Forelimb muscle (tissue), 1 donor: ENCODE results near the gene RGS19. TPM values are rescaled to one million over a fixed set of nuclear protein-coding genes. Genes with fewer than 3 reads are reported as not detected.

ENCODE experiments used
- DNase-seq: peaks from one replicate; pipeline ENCODE4 v3.0.0-alpha.2; 2013; ENCODE audit warnings: low read depth
- polyA plus RNA-seq: library from polyadenylated mRNA; unstranded; fragments of 120-200 nt; gene quantifications from one replicate; pipeline ENCODE4 v1.2.1, GENCODE V29; 2013; ENCODE audit not compliant: insufficient read length

RGS19 gene
- polyA plus RNA-seq, 1 donor = 4.7 TPM

GRCh38 chr20:64077541-64077875 is 1.8 kb downstream of the RGS19 start:
- no peak for DNase-seq

- no peak for DNase-seq
Observed at GRCh38 chr20:64077094-64077493, 2.2 kb downstream of the RGS19 start.

- no peak for DNase-seq
Observed at GRCh38 chr20:64076061-64076997, 3.0 kb downstream of the RGS19 start.

GRCh38 chr20:64075556-64075955 is 3.8 kb downstream of the RGS19 start:
- DNase-seq = no peak

GRCh38 chr20:64074963-64075362 is 4.4 kb downstream of the RGS19 start:
- DNase-seq = no peak

- no peak for DNase-seq
Observed at GRCh38 chr20:64074184-64074789, 5.0 kb downstream of the RGS19 start.

GRCh38 chr20:64073476-64074183 is 5.7 kb downstream of the RGS19 start:
- DNase-seq = no peak

- no peak for DNase-seq
Observed at GRCh38 chr20:64072498-64073063, 6.7 kb downstream of the RGS19 start.

- no peak for DNase-seq
Observed at GRCh38 chr20:64071341-64072332, 7.7 kb downstream of the RGS19 start.

GRCh38 chr20:64070244-64070993 is 8.9 kb downstream of the RGS19 start:
- no peak for DNase-seq

- no peak for DNase-seq
Observed at GRCh38 chr20:64069614-64070243, 9.6 kb downstream of the RGS19 start.

GRCh38 chr20:64069209-64069613 is 10.1 kb downstream of the RGS19 start:
- DNase-seq = no peak

- no peak for DNase-seq
Observed at GRCh38 chr20:64068386-64069208, 10.7 kb downstream of the RGS19 start.

GRCh38 chr20:64067733-64068307 is 11.5 kb downstream of the RGS19 start:
- no peak for DNase-seq

GRCh38 chr20:64067005-64067632 is 12.2 kb downstream of the RGS19 start:
- DNase-seq = no peak

GRCh38 chr20:64065974-64066343 is 13.4 kb downstream of the RGS19 start:
- no peak for DNase-seq

- no peak for DNase-seq
Observed at GRCh38 chr20:64065062-64065973, 14.0 kb downstream of the RGS19 start.
